Ureter (tissue), 1 donor: ENCODE results near the gene CCNY. TPM values are rescaled to one million over a fixed set of nuclear protein-coding genes. Genes with fewer than 3 reads are reported as not detected.

Experiments used
- total RNA-seq: library from RNA; stranded (reverse); gene quantifications from one replicate; pipeline ENCODE4 v1.2.4, GENCODE V29; 2023
- donor health status: DM: yes; HTN: yes; CAD: no.

Gene CCNY
- total RNA-seq, 1 donor from 2014 or later = 61.5 TPM

Other genes starting within 250 kb of the CCNY start
- 35.8 TPM for gene CUL2, start 246.2 kb upstream of the CCNY start, total RNA-seq
- gene CREM, start 209.7 kb upstream of the CCNY start, total RNA-seq = 32.6 TPM